RWPE2 (cell line): Measurements from ENCODE around the gene SUZ12.
A peak's percentile ranks its signal among the peaks of the same experiment; 100 is the strongest.
"Not testable (repeated sequence)": the region's sequence is repeated elsewhere in the genome, so short reads cannot be mapped to it uniquely, and the experiment has no call there.

Source experiments
- ATAC-seq: fragments of 200-7000 bp; cut with Tn5 transposase; 3 replicates; pipeline ENCODE4 v1.9.1; 2021; ENCODE audit warnings: low read depth
- DNase-seq: peaks from one replicate; pipeline ENCODE4 v3.0.0-alpha.2; 2020; ENCODE audit warnings: low spot score
- H3K27ac ChIP-seq: fragments of 450-650 bp; 2 replicates; pipeline ENCODE4 v1.5.1; 2017; ENCODE audit warnings: mild to moderate bottlenecking; ENCODE audit not compliant: poor library complexity, severe bottlenecking
- H3K27me3 ChIP-seq: fragments of 250-450 bp; sonication (Bioruptor Pico); 2 replicates; pipeline ENCODE4 v1.5.1; 2021; ENCODE audit warnings: mild to moderate bottlenecking, moderate library complexity; ENCODE audit not compliant: insufficient read depth, poor library complexity, severe bottlenecking
- H3K36me3 ChIP-seq: fragments of 250-450 bp; sonication (Bioruptor Pico); 2 replicates; pipeline ENCODE4 v1.5.1; 2020; ENCODE audit warnings: low read depth, mild to moderate bottlenecking, moderate library complexity
- H3K4me1 ChIP-seq: fragments of 250-450 bp; sonication (Bioruptor Pico); 2 replicates; pipeline ENCODE4 v1.5.1; 2021; ENCODE audit warnings: mild to moderate bottlenecking, moderate library complexity; ENCODE audit not compliant: insufficient read depth, poor library complexity, severe bottlenecking
- H3K4me3 ChIP-seq: fragments of 250-450 bp; sonication (Bioruptor Pico); 2 replicates; pipeline ENCODE4 v1.5.1; 2021; ENCODE audit warnings: mild to moderate bottlenecking, moderate library complexity; ENCODE audit not compliant: severe bottlenecking
- H3K9me3 ChIP-seq: fragments of 250-450 bp; sonication (Bioruptor Pico); 2 replicates; pipeline ENCODE4 v1.5.1; 2021; ENCODE audit warnings: mild to moderate bottlenecking, moderate library complexity; ENCODE audit not compliant: severe bottlenecking
- CTCF ChIP-seq: fragments of 450-650 bp; IDR thresholded peaks from one replicate; pipeline ENCODE4 v1.5.1; 2017; ENCODE audit warnings: mild to moderate bottlenecking, moderate library complexity; ENCODE audit not compliant: poor library complexity, severe bottlenecking

SUZ12 gene

GRCh38 chr17:31936615-31937609 is at the start of gene SUZ12:
Gene SUZ12, plus strand, starts transcription at chr17:31937007. Its CDS starts 240 bp downstream, at chr17:31937247.
- not testable (repeated sequence) for H3K4me1 ChIP-seq, H3K27me3 ChIP-seq, H3K9me3 ChIP-seq
- peaks cover 18% of the 10 kb centered on the region for H3K36me3 ChIP-seq
- DNase-seq (peak; percentile 63), ATAC-seq (peak; percentile 96)
- peak within 1 kb of the TSS; percentile 64 for H3K27ac ChIP-seq
- H3K4me3 ChIP-seq = peak within 1 kb of the TSS; percentile 96

- peaks cover 95% of the 10 kb centered on the region for H3K36me3 ChIP-seq
- no peak overlapping the region for H3K4me3 ChIP-seq
- no peak for TF ChIP-seq CTCF
- ATAC-seq (no peak), DNase-seq (no peak)
- no peak overlapping the region for H3K27ac ChIP-seq
- H3K9me3 ChIP-seq = no peaks in the 10 kb centered on the region
- no peaks in the 10 kb centered on the region for H3K4me1 ChIP-seq
- no peaks in the 10 kb centered on the region for H3K27me3 ChIP-seq
Observed at GRCh38 chr17:31888124-31888523, 48.7 kb upstream of the SUZ12 start.

GRCh38 chr17:31900877-31901276 is 35.9 kb upstream of the SUZ12 start:
- DNase-seq = no peak

GRCh38 chr17:31902693-31903092 is 34.1 kb upstream of the SUZ12 start:
- H3K27me3 ChIP-seq = no peaks in the 10 kb centered on the region
- H3K4me1 ChIP-seq = peaks cover 3% of the 10 kb centered on the region
- TF ChIP-seq CTCF = no peak
- H3K36me3 ChIP-seq = peaks cover 29% of the 10 kb centered on the region
- H3K27ac ChIP-seq = no peak overlapping the region
- DNase-seq (no peak), ATAC-seq (no peak)
- no peaks in the 10 kb centered on the region for H3K9me3 ChIP-seq
- no peak overlapping the region for H3K4me3 ChIP-seq

More at GRCh38 chr17:31900877-31901276, 35.9 kb upstream of the SUZ12 start:
- peak overlapping the region; percentile 53 for H3K4me3 ChIP-seq
- H3K27me3 ChIP-seq = no peaks in the 10 kb centered on the region
- H3K27ac ChIP-seq = peak overlapping the region; percentile 23
- peak; percentile 11; the same call in 2 of the 3 replicates for ATAC-seq
- peaks cover 45% of the 10 kb centered on the region for H3K36me3 ChIP-seq
- no peak for TF ChIP-seq CTCF
- H3K4me1 ChIP-seq = peaks cover 3% of the 10 kb centered on the region
- H3K9me3 ChIP-seq = no peaks in the 10 kb centered on the region

- Histone ChIP-seq H3K4me3 (no peak overlapping the region), H3K27ac (no peak overlapping the region), H3K27me3 (no peaks in the 10 kb centered on the region), H3K9me3 (no peaks in the 10 kb centered on the region), H3K4me1 (peaks cover 3% of the 10 kb centered on the region), H3K36me3 (peaks cover 22% of the 10 kb centered on the region)
- DNase-seq (no peak), ATAC-seq (no peak)
- no peak for TF ChIP-seq CTCF
Observed at GRCh38 chr17:31903401-31903800, 33.4 kb upstream of the SUZ12 start.
